ENCODE data around the gene TJP1.

The TJP1 gene

DNA sequence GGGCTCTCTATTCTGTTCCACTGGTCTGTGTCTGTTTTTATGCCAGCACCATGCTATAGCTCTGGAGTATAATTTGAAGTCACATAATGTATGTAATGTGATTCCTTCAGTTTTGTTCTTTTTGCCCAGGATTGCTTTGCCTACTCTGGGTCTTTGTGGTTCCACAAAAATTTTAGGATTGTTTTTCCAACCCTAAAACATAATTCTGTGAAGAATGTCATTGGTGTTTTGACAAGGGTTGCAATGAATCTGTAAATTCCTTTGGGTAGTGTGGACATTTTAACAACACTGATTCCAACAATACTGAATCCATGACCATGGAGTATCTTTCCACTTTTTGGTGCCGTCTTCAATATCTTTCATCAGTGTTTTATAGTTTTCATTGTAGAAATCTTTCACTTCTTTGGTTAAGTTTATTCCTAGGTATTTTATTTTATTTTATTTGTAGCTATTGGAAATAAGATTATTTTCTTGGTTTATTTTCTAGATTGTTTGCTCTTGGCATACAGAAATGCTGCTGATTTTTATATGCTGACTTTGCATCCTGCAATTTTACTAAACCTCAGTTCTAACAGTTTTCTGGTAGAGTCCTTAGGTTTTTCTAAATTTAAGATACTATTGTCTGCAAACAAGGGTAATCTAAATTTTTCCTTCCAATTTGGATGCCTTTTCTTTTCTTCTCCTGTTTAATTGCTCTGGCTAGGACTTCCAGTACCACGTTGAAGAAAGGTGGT, 29.7 kb downstream of the TJP1 start:
- TF ChIP-seq, protein P1, sequence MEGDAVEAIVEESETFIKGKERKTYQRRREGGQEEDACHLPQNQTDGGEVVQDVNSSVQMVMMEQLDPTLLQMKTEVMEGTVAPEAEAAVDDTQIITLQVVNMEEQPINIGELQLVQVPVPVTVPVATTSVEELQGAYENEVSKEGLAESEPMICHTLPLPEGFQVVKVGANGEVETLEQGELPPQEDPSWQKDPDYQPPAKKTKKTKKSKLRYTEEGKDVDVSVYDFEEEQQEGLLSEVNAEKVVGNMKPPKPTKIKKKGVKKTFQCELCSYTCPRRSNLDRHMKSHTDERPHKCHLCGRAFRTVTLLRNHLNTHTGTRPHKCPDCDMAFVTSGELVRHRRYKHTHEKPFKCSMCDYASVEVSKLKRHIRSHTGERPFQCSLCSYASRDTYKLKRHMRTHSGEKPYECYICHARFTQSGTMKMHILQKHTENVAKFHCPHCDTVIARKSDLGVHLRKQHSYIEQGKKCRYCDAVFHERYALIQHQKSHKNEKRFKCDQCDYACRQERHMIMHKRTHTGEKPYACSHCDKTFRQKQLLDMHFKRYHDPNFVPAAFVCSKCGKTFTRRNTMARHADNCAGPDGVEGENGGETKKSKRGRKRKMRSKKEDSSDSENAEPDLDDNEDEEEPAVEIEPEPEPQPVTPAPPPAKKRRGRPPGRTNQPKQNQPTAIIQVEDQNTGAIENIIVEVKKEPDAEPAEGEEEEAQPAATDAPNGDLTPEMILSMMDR (IDR thresholded peaks at IDR 0.05; ENCODE audit: low read depth, low read length, missing control alignments): no peak
- no peak overlapping the region for H3K4me3 ChIP-seq (ENCODE audit: low read depth, low read length)
- in situ Hi-C loops (cut with HindIII; ENCODE audit: low sequenced_read_pairs): no loop called here
- peak; percentile 48 for DNase-seq (ENCODE audit: low read depth)

DNA sequence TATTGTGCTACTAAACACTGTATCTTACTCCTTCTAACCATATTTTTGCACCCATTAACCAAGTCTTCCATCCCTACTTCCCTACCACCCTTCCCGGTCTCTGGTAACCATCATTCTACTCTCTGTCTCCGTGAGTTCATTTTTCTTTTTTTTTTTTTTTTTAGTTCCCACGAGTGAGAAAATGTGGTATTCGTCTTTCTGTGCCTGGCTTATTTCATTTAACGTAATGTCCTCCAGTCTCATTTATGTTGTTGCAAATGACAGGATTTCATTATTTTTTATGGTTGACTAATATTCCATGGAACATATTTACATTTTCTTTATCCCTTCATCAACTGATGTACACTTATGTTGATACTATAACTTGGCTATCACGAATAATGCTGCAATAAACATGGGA, 31.7 kb downstream of the TJP1 start:
- in situ Hi-C loops (cut with HindIII; ENCODE audit: low sequenced_read_pairs): no loop called here
- no peak for DNase-seq (ENCODE audit: low read depth)
- H3K4me3 ChIP-seq (ENCODE audit: low read depth, low read length): no peak overlapping the region
- TF ChIP-seq, protein P1 (IDR thresholded peaks at IDR 0.05; ENCODE audit: low read depth, low read length, missing control alignments): no peak

DNA sequence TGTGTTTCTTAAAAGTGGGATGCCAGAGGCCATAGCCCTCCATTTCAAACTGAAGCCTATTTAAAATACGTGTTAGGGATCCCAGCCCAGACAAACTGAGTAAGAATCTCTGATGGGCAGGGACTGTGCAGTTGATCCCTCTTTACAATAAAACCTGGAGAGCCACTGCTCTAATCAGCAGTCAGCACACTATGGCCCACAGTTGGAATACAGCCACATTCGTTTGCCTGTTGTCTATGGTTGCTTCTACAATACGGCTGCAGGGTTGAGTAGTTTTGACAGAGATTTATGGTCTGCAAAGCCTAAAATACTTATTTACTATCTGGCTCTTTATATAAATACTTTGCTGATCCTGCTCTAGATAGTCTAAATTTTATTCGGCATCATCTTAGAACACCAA, 32.4 kb downstream of the TJP1 start:
- DNase-seq (ENCODE audit: low read depth): no peak
- in situ Hi-C loops (cut with HindIII; ENCODE audit: low sequenced_read_pairs): no loop called here
- H3K4me3 ChIP-seq (ENCODE audit: low read depth, low read length): no peak overlapping the region
- TF ChIP-seq, protein P1 (IDR thresholded peaks at IDR 0.05; ENCODE audit: low read depth, low read length, missing control alignments): no peak

DNA sequence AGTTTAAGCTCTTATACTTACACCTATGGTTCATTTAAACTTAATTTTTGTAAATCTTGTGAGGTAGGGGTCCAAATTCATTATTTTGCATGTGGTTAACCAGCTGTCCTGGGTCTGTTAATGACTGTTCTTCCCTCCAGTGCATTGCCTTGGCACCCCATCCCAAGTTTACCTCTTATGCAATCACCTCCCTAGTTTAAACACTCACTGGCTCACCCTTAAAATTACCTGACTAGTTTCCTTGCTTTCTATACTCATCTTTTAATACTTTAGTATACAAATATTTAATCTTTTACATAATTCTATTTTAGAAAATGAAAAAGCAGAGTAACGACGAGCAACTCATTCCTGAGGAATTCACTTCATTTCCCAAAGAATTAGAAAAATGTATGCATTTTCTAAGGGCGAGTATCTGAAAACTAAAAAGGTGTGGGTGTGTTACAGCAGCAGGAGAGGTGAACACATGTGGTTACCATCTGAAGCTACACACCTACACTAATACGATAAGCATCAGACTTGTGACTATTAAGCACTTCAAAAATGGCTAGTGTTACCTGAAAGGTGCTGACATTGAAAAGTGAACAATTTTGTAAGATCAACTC, 33.7 kb downstream of the TJP1 start:
- H3K4me3 ChIP-seq (ENCODE audit: low read depth, low read length): no peak overlapping the region
- TF ChIP-seq, protein P1 (IDR thresholded peaks at IDR 0.05; ENCODE audit: low read depth, low read length, missing control alignments): no peak
- in situ Hi-C loops (cut with HindIII; ENCODE audit: low sequenced_read_pairs): no loop called here
- DNase-seq (ENCODE audit: low read depth): no peak

DNA sequence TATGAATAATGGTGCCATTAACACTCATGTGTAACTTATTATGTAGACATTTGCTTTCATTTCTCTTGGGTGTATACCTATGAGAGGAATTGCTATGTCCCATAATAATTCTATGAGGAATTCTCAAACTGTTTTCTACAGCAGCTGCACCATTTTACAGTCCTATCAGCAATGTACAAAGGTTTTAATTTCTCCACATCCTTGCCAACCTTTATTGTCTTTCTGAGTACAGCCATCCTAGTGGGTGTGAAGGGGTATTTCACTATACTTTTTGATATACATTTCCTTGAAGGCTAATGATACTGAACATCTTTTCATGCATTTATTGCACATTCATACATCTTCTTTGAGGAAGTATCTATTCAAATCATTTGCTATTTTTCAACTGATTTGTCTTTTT, 34.5 kb downstream of the TJP1 start:
- in situ Hi-C loops (cut with HindIII; ENCODE audit: low sequenced_read_pairs): no loop called here
- DNase-seq (ENCODE audit: low read depth): no peak
- H3K4me3 ChIP-seq (ENCODE audit: low read depth, low read length): no peak overlapping the region
- TF ChIP-seq, protein P1 (IDR thresholded peaks at IDR 0.05; ENCODE audit: low read depth, low read length, missing control alignments): no peak

DNA sequence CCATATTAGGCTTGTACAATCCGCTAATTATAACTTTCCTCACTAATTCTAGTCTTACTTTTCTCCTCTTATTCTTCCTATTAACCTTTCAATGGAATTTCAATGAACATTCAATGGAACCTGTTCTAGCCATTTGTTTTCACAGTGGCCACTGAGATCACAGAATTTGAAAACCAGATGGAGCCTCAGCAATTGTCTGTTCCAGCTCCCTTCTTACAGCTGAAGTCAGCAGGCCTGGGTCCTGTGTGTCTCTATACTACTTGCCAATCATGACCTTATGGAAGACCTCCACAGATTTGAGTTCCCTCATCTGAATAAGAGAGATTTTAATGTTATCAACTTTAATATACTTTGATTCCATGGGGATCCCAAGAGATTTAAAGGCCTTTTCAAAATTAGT, 36.6 kb downstream of the TJP1 start:
- no peak overlapping the region for H3K4me3 ChIP-seq (ENCODE audit: low read depth, low read length)
- no peak for DNase-seq (ENCODE audit: low read depth)
- in situ Hi-C loops (cut with HindIII; ENCODE audit: low sequenced_read_pairs): no loop called here
- TF ChIP-seq, protein P1 (IDR thresholded peaks at IDR 0.05; ENCODE audit: low read depth, low read length, missing control alignments): no peak
